ENCODE measurements around the gene SESN1.

Gene SESN1

GRCh38 chr6:109036574-109037294 is 57.9 kb downstream of the SESN1 start:
- TF ChIP-seq, protein P1, sequence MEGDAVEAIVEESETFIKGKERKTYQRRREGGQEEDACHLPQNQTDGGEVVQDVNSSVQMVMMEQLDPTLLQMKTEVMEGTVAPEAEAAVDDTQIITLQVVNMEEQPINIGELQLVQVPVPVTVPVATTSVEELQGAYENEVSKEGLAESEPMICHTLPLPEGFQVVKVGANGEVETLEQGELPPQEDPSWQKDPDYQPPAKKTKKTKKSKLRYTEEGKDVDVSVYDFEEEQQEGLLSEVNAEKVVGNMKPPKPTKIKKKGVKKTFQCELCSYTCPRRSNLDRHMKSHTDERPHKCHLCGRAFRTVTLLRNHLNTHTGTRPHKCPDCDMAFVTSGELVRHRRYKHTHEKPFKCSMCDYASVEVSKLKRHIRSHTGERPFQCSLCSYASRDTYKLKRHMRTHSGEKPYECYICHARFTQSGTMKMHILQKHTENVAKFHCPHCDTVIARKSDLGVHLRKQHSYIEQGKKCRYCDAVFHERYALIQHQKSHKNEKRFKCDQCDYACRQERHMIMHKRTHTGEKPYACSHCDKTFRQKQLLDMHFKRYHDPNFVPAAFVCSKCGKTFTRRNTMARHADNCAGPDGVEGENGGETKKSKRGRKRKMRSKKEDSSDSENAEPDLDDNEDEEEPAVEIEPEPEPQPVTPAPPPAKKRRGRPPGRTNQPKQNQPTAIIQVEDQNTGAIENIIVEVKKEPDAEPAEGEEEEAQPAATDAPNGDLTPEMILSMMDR (IDR thresholded peaks at IDR 0.05; ENCODE audit: low read depth, low read length): no peak
- no peak overlapping the region for H3K4me3 ChIP-seq (ENCODE audit: low read depth, low read length)

DNA sequence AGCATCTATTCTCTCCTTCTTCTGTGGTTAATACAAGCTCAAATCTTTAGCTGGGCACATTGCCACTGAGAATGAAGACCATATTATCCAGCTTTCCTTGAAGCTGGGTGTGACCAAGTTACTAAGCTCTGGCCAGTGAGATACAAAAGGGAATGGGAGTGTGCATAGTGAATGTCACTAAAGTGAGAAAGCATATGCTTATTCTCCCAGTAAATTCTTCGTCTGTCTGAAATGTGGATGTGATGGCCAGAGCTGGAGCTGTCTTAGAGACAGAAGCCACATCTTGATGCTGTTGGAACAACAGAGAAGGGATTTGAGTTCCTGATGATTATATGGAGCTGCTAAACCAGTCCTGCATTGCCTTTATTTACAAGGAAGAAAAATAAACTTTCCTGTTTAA is 60.1 kb downstream of the SESN1 start:
- TF ChIP-seq, protein P1 (IDR thresholded peaks at IDR 0.05; ENCODE audit: low read depth, low read length): no peak
- H3K4me3 ChIP-seq (ENCODE audit: low read depth, low read length): no peak overlapping the region

- TF ChIP-seq, protein P1 (IDR thresholded peaks at IDR 0.05; ENCODE audit: low read depth, low read length): no peak
- H3K4me3 ChIP-seq (ENCODE audit: low read depth, low read length): no peak overlapping the region
These were observed 61.0 kb downstream of the SESN1 start for GRCh38 chr6:109033655-109034054.

- TF ChIP-seq, protein P1 (IDR thresholded peaks at IDR 0.05; ENCODE audit: low read depth, low read length): no peak
- H3K4me3 ChIP-seq (ENCODE audit: low read depth, low read length): no peak overlapping the region
These were observed 63.2 kb downstream of the SESN1 start for GRCh38 chr6:109031416-109031815.

DNA sequence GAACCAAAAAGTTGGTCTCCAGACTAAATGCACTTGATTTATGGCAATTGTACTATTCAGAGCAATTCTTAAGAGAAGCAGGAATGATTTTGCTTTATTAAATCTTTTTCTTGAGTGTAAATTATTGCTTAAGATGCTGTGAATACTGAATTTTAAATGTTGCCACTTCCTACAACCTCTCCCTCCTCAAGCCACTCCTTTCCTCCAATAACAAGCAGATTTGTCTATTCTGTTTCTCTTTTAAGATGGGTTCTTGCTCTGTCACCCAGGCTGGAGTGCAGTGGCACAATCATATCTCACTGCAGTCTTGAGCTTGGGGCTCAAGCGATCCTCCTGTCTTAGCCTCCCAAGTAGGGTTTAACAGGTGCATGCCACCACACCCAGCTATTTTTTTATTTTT is 65.3 kb downstream of the SESN1 start:
- no peak overlapping the region for H3K4me3 ChIP-seq (ENCODE audit: low read depth, low read length)
- TF ChIP-seq, protein P1 (IDR thresholded peaks at IDR 0.05; ENCODE audit: low read depth, low read length): no peak

DNA sequence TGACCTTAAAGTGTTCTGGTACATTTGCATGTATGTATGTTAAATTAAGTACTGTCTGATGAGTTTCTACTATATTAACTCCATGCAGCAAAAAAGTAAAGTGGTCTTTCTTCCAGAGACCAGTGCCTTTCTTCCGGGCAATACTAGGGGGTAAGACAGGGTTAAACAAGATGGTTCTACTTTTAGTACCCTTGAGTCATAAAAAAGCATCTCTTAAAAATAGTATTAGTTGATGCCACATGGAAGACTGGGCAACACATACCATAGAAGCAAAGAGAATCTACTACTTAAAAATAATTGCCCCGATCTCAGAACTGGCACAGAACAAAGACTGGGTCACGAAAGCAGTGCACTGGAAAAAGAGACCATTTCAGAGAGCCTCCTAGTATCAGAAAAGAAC is 66.2 kb downstream of the SESN1 start:
- TF ChIP-seq, protein P1 (IDR thresholded peaks at IDR 0.05; ENCODE audit: low read depth, low read length): no peak
- no peak overlapping the region for H3K4me3 ChIP-seq (ENCODE audit: low read depth, low read length)

GRCh38 chr6:109027964-109028363 is 66.7 kb downstream of the SESN1 start:
- H3K4me3 ChIP-seq (ENCODE audit: low read depth, low read length): no peak overlapping the region
- TF ChIP-seq, protein P1 (IDR thresholded peaks at IDR 0.05; ENCODE audit: low read depth, low read length): no peak
